GM21515 (cell line): ENCODE data around the gene CALY.

Experiments used
- ATAC-seq: cut with Tn5 transposase; IDR thresholded peaks from one replicate; pipeline ENCODE4 v1.9.1; 2021; ENCODE audit not compliant: unreplicated experiment

The CALY gene

DNA sequence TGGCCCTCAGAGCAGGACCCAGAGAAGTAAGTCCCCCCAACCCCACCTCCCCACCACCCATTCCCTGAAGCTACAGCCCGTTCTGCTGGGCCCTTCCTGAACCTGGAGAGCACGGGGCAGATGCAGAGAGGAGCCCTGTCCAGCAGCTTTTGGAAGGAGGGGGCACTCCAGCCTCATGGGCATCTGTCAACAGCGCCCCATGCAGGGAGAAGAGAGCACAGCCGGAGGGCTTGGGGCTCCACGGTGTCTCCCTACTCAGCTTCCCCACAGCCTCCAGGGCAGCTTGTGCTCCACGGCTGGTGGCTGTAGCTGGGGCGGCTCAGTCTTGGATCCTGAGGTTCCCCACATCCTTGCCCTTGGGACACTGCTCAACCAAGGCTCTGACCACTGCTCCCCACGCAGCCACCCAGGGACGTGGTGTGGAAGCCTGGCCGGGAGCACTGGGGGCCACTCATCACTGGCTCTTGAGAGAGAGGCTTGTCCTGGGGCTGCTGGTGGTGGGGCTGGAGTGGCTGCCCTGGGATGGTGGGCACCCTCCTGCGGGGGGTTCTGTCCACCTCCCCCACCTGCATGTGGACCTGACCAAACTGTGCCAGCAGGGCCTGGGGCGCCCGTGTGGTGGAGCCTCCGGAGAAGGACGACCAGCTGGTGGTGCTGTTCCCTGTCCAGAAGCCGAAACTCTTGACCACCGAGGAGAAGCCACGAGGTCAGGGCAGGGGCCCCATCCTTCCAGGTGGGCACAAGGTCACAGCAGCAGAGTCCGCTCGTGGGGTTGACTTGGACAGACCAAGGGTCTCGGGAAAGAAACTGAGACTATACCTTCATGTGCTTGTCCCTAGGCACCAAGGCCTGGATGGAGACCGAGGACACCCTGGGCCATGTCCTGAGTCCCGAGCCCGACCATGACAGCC, 15.0 kb upstream of the CALY start:
- no peak for ATAC-seq

GRCh38 chr10:133350950-133351329, 14.2 kb upstream of the CALY start:
- no peak for ATAC-seq

DNA sequence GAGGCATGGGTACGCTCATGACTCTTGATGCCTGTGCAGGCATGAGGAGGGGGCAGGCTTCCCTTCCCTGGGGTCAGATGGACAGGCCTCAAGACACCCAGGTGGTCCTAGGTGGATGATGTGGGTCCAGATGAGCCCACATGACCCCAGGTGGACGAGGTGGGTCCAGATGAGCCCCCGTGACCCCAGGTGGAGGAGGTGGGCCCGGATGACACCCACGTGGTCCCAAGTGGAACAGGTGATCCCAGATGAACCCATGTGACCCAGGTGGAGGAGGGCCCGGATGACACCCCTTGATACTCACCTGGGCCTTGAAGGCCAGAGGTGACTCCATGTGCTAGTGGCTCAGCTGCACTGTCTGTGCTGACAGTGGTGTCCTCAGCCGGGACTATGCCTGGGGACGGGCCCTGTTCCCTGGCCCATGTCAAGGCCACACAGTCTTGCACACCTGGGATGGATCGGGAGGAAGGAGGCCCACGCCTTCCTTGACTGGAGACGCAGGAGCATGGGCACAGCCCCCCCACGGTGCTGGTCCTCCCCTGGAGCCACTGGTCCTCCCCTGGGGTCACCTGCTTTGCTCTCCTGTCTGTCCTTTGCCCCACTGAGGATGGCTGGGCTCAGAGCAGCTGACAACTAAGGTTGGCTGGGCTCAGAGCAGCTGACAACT, 13.7 kb upstream of the CALY start:
- ATAC-seq = no peak

DNA sequence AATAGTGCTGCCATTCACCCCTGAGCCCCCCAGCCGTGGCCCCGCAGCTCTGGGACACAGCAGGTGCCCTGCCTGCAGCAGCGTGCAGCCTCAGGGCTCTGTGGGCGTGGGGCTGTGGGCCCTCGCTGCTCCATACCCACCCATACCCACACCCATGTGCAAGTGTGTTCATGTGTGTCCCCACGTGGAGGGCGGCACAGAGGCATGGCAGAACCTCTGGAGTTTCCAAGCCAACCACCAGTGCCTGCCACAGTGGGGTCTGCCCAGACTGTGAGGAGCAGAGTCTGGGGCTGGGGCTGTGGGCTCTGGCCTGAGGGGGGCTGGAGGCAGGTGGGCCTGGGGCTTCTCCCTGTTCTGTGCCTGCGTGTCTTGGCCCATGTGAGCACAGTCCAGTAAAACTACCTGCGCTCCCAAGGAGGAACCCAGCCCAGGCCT, 12.9 kb upstream of the CALY start:
- no peak for ATAC-seq

DNA sequence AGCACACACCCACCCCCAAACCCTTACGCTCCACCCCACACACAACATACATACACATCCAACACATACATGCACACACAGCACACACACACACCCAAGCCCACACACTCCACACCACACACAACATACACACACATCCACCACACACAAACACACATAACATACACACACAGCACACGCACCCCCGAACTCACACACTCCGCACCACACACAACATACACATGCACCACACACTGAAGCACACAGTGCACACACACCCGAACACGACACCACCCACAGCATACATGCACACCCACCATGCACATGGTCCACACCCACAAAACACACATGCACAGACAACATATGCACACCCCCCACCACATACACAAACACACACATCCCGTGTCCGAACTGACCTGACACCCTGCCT, 12.5 kb upstream of the CALY start:
- ATAC-seq = no peak

DNA sequence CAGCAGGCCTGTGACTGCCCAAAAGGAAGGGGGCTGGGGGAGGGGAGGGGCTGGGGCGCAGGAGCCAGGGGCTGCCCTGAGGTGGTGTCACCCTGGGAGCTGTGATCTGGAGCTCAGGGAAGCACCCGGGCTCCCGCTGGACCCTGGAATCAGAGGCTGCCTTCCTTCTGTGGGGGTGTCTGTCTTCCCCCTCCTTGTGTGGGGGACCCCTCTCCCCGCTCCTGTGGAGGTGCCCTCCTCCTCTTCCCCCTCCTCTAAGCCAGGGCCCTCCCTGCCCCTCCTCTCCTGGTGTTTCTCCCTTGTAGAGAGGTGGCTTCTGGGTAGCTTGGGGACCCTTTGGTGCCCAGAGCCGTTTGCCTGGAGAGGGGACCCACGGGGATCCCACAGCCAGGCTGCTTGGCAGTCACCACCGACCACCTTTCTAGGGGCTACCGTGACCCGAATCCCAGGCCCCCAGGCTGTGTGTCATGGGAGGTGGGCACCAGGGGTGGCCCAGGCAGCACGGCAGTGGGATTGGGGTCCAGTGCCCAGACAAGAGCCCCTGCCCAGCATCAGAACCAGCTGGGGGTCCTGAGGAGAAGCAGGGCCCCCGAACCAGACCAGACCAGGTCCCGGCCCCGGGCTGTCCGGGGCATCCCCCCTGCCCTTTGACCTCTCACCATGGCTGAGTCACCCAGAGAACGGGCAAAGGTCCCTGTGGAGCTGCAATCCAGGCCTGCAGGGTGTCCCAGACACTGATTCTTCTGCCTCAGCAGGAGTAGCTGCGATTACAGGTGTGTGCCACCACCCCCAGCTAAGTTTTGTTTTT, 11.2 kb upstream of the CALY start:
- no peak for ATAC-seq

- no peak for ATAC-seq
Measured at GRCh38 chr10:133346413-133346812, 9.7 kb upstream of the CALY start.

- ATAC-seq = no peak
Measured at GRCh38 chr10:133344236-133344635, 7.5 kb upstream of the CALY start.

- no peak for ATAC-seq
Measured at GRCh38 chr10:133343558-133343957, 6.9 kb upstream of the CALY start.

GRCh38 chr10:133342942-133343341, 6.2 kb upstream of the CALY start:
- no peak for ATAC-seq

GRCh38 chr10:133341983-133342382, 5.3 kb upstream of the CALY start:
- ATAC-seq = no peak

GRCh38 chr10:133339708-133340380, 3.1 kb upstream of the CALY start:
- ATAC-seq = no peak

- ATAC-seq = no peak
Measured at GRCh38 chr10:133338080-133339071, 1.7 kb upstream of the CALY start.

DNA sequence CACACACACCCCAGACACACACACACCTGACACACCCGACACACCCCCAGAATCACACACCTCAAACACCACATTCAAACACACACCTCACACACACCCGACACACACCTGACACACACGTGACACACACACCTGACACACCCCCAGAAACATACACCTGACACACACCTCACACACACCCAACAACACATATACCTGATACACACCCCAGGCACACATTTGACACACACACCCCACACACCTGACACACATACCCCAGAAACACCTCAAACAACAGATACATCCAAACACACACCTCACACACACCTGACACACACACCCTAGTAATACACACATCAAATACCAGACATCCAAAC, 652 bp upstream of the CALY start:
- no peak for ATAC-seq

DNA sequence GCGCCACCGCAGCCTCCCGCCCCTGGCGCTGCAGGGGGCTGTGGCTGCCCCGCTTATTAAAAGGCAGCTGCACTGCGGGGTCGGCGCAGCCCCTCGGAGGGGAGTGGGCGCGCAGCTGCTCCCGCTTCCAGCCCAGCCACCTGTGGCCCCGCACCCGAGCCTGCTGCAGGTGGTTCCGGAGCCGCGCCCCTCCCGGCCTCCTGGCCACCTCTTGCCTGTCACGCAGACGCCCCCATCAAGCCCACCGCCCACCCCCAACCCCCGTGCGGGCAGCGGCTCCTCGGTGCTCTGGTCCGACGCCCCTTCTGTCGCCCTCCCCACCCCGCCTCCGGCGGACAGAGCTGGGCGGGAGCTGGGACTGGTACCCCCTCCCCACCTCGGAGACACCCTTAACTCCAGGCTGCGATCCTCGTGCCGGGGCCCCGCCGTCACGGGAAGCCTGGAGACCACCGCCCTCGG, 549 bp downstream of the CALY start:
- no peak for ATAC-seq

DNA sequence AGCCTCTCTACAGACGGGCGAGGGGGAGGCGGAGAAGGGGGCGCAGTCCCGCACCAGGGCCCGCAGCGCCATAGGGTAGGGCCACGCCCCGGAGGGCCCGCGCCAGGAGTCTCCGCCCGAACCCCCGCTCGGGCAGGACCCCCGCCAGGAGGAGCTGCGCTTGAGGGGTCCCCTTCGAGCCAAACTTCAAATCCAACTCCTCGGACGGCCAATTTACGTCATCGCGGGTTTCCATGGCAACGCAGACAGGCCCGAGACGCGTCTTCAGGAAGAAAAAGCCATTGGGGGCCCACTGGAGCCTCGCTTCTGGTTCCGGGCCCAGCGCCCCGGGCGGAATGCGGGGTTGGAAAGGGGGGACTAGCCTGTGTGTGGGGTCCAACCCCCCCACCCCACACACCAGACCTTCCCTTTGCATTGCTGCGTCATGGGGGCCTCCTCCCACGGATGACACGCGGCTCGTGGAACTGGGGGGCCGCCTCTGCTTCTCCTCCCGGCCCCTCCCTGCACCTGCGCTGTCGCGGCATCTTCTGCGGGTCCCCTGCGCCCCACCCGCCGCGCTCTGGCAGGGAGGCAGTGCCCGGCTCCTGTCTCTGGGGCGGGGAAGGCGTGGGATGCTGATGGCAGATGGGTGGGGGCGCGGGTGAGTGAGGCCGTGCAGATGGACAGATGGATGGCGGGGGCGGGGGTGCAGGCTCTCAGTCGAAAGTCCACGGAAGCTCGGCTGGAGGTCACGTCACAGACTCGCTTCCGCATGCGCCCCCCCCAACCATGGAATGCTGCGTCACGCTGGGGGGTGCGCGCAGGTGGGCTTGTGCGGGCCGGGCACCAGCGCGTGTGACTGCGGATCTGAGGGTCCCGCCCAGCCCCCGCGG, 1.2 kb downstream of the CALY start:
- ATAC-seq = no peak

DNA sequence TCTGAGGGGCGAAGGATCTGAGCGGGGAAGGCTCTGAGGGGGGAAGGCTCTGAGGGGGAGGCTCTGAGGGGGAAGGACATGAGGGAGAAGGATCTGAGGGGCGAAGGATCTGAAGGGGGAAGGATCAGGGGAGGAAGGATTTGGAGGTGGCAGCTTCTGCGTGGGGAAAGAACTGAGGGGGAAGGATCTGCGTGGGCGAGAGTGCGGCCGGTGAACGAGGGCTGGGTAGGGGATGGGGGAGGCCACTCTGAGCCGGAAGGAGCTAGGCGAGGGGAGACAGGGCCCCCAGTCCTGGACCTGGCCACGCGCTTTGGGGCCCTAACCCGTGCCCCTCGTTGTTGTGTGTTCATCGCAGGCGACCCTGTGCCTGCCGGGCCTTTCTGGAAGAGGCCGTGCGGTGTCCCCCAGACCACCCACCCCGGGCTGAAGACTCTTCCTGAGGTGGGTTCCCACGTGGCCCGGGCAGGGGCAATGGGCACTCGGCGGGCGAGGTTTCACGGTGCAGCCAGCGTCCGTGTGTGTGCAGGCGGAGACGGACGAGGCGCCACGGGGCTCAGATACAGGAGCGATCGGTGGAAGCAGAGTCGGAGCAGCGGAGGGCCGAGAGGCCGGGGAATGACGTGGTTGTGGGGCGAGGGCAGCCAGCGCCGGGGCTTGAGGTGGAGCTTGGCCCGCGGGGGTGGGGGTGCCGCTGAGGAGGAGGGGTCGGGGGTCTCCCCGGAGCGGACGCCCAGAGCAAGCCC, 2.0 kb downstream of the CALY start:
- no peak for ATAC-seq
